DND-41 (cell line): ENCODE results near the gene GAB1.

Experiments used
- ATAC-seq: fragments of 200-7000 bp; cut with Tn5 transposase; 3 replicates; pipeline ENCODE4 v1.9.1; 2021; ENCODE audit warnings: low read depth; ENCODE audit not compliant: insufficient read depth
- DNase-seq: peaks from one replicate; pipeline ENCODE4 v3.0.0-alpha.2; 2020
- H2AFZ ChIP-seq: 2 replicates; pipeline ENCODE4 v1.6.0; 2012; ENCODE audit warnings: low read depth, low read length
- H3K27ac ChIP-seq: 2 replicates; pipeline ENCODE4 v1.5.1; 2012; ENCODE audit warnings: low read length, inconsistent platforms
- H3K27me3 ChIP-seq: fragments of 200-600 bp; sonication (generic); 2 replicates; pipeline ENCODE4 v1.6.0; 2012; ENCODE audit warnings: low read length, mild to moderate bottlenecking, inconsistent platforms; ENCODE audit not compliant: insufficient read depth, poor library complexity
- H3K36me3 ChIP-seq: 2 replicates; pipeline ENCODE4 v1.5.1; 2012; ENCODE audit warnings: low read length, inconsistent platforms; ENCODE audit not compliant: insufficient read depth
- H3K4me1 ChIP-seq: 2 replicates; pipeline ENCODE4 v1.5.1; 2012; ENCODE audit warnings: mild to moderate bottlenecking, low read length; ENCODE audit not compliant: insufficient read depth
- H3K4me2 ChIP-seq: 2 replicates; pipeline ENCODE4 v1.6.0; 2012; ENCODE audit warnings: mild to moderate bottlenecking, moderate library complexity, low read length, inconsistent platforms; ENCODE audit not compliant: insufficient read depth
- H3K4me3 ChIP-seq, 2 experiments: fragments of 200-600 bp in 1 of 2; shearing (Covaris generic) in 1 of 2; 2 replicates each; pipeline ENCODE4 v1.5.1; 2012 to 2016; ENCODE audit warnings: inconsistent platforms in 2 of 2, low read length in 2 of 2, mild to moderate bottlenecking in 2 of 2, low read depth in 1 of 2, moderate library complexity in 1 of 2
- H3K79me2 ChIP-seq: 2 replicates; pipeline ENCODE4 v1.6.0; 2012; ENCODE audit warnings: low read length, inconsistent platforms; ENCODE audit not compliant: insufficient read depth
- H3K9ac ChIP-seq: 2 replicates; pipeline ENCODE4 v1.6.0; 2012; ENCODE audit warnings: low read depth, mild to moderate bottlenecking, inconsistent platforms, low read length, moderate library complexity
- H3K9me3 ChIP-seq: 2 replicates; pipeline ENCODE4 v1.5.1; 2012; ENCODE audit warnings: low read length, moderate library complexity, mild to moderate bottlenecking, inconsistent platforms; ENCODE audit not compliant: insufficient read depth, severe bottlenecking
- H4K20me1 ChIP-seq: 2 replicates; pipeline ENCODE4 v1.6.0; 2012; ENCODE audit warnings: low read length; ENCODE audit not compliant: insufficient read depth
- CTCF ChIP-seq: IDR thresholded peaks from 2 replicates; pipeline ENCODE4 v1.5.1; 2012; ENCODE audit warnings: borderline replicate concordance, low read length, moderate library complexity, mild to moderate bottlenecking; ENCODE audit not compliant: poor library complexity, severe bottlenecking; ENCODE audit errors: extremely low read depth
- EZH2 ChIP-seq: IDR thresholded peaks from 3 replicates; pipeline ENCODE4 v1.6.1; 2012; ENCODE audit warnings: borderline replicate concordance, low read depth, mild to moderate bottlenecking, moderate library complexity, low read length, inconsistent platforms; ENCODE audit not compliant: severe bottlenecking

The GAB1 gene

DNA sequence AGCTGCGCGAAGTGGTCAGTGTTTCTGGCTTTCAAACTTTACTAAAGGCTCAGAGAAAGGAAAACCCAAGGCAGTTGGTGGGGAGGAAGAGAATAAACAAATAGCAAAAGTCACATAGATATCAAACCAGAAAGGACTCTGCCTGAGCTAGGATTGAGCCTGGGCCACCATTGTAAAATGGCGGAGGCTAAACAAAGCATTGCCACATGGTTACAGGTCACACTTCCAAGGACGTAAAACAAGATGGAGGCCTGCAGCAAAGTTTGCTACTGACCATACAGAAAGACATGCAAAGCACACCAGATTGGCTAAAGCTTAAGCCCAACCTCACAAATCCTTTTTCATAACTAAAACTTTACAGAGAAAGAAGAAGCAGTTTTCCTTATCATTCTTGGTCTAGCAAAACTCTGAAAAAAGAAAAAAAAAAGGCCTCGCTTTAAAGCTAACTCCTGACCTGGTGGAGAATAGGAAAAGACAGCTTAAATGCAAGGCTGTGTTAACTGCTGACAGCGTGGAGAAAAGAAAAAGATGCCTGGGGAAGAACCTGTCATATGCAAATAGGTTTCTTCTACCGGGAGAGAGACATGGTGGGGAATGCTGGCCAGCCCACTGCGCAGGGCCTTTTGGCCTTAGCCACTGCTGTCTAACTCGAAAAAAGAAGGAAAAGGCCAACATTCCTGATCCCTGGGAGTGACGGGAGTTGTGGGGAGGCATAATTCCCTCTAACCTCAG lies 95.0 kb downstream of the GAB1 start:
- H3K4me1 ChIP-seq, result no peaks in the 10 kb centered on the region
- no peak for TF ChIP-seq EZH2
- TF ChIP-seq CTCF, result no peak
- no peaks in the 10 kb centered on the region for H4K20me1 ChIP-seq
- no peak overlapping the region for H3K9ac ChIP-seq
- no peak overlapping the region for H3K4me3 ChIP-seq
- H3K4me2 ChIP-seq, result no peak overlapping the region
- no peak for ATAC-seq
- H3K36me3 ChIP-seq, result no peaks in the 10 kb centered on the region
- H3K27ac ChIP-seq, result no peak overlapping the region
- H3K79me2 ChIP-seq, result no peaks in the 10 kb centered on the region
- no peak for DNase-seq
- no peak overlapping the region for H2AFZ ChIP-seq
- H3K9me3 ChIP-seq, result no peaks in the 10 kb centered on the region
- no peaks in the 10 kb centered on the region for H3K27me3 ChIP-seq

DNA sequence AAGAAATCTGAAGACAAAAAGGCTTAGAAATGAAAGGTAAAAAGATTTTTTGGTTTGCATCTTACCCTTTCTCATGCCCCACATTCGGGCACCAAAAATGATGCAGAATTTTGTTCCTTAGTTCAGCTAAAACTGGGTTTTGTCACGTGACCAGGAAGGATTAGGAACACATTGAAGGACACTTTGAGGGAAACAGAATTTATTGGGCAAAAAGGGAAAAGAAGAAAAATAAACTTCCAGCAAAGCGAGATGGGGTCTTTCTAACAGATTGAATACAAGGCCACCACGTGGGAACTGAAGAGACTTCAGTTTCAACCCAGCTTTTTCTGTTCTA lies 95.5 kb downstream of the GAB1 start:
- DNase-seq, result no peak
- Histone ChIP-seq H3K9ac (no peak overlapping the region), H2AFZ (no peak overlapping the region), H3K36me3 (no peaks in the 10 kb centered on the region), H3K4me3 (no peak overlapping the region), H3K4me1 (no peaks in the 10 kb centered on the region), H4K20me1 (no peaks in the 10 kb centered on the region), H3K4me2 (no peak overlapping the region), H3K79me2 (no peaks in the 10 kb centered on the region), H3K27ac (no peak overlapping the region), H3K27me3 (no peaks in the 10 kb centered on the region), H3K9me3 (no peaks in the 10 kb centered on the region)
- no peak for ATAC-seq
- TF ChIP-seq CTCF (no peak), EZH2 (no peak)

DNA sequence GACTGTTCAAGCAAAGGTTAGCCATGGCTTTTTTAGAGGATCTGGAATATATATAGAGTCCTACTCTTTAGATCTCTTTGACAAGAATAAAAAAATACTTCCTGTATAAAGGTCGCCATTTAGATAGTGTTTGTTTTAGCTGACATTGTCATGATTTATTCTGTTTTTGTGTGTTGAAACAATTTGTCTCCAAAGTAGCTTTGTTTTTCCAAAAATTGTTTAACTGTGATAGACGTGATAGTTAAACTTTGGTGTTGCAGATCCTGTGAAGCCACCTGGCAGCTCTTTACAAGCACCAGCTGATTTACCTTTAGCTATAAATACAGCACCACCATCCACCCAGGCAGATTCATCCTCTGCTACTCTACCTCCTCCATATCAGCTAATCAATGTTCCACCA lies 96.6 kb downstream of the GAB1 start:
- DNase-seq, result no peak
- no peak overlapping the region for H2AFZ ChIP-seq
- H3K4me1 ChIP-seq, result no peaks in the 10 kb centered on the region
- H4K20me1 ChIP-seq, result no peaks in the 10 kb centered on the region
- no peak overlapping the region for H3K9ac ChIP-seq
- H3K4me3 ChIP-seq, result no peak overlapping the region
- TF ChIP-seq EZH2, result no peak
- no peak for TF ChIP-seq CTCF
- no peak for ATAC-seq
- no peaks in the 10 kb centered on the region for H3K79me2 ChIP-seq
- H3K27ac ChIP-seq, result no peak overlapping the region
- no peaks in the 10 kb centered on the region for H3K36me3 ChIP-seq
- H3K4me2 ChIP-seq, result no peak overlapping the region
- H3K9me3 ChIP-seq, result no peaks in the 10 kb centered on the region
- no peaks in the 10 kb centered on the region for H3K27me3 ChIP-seq
